GM21423 (cell line): ENCODE results near the gene NSMCE4A.
A peak's percentile ranks its signal among the peaks of the same experiment; 100 is the strongest.
"Not testable (repeated sequence)": the region's sequence is repeated elsewhere in the genome, so short reads cannot be mapped to it uniquely, and the experiment has no call there.

Experiments
- ATAC-seq: cut with Tn5 transposase; IDR thresholded peaks from one replicate; pipeline ENCODE4 v1.9.1; 2021; ENCODE audit warnings: mild to moderate bottlenecking, moderate library complexity; ENCODE audit not compliant: unreplicated experiment

The NSMCE4A gene

DNA sequence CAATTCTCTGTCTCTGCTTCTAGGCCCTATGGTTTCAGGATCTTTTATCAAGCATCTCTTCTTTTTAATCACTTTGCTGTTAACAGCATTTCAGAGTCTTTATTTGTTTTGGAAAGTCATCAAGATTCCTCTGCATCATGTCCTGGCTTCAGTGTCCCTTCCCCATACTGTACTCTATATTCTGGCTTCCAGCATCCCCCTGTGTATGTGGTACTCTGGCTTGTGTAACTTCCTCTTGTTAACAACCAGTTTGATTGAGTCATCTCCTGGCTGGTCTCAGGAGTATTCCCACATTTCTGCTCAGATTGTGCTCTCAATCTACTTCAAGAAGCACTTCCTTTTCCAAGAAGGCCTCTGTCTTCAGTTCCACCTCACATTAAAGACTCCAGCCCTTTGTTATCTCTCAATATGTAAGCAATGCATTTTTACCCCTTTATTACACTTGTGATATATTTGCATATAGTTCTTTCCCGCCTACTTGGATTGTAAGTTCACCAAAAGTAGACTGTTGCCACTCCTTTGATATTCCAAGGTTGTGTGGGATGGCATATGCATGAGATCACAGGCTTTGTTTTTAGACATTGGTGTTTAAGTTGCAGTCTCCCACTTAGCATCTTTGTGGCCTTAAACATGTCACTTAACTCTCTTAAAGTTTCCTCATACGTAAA is 32.1 kb downstream of the NSMCE4A start:
- ATAC-seq: no peak

DNA sequence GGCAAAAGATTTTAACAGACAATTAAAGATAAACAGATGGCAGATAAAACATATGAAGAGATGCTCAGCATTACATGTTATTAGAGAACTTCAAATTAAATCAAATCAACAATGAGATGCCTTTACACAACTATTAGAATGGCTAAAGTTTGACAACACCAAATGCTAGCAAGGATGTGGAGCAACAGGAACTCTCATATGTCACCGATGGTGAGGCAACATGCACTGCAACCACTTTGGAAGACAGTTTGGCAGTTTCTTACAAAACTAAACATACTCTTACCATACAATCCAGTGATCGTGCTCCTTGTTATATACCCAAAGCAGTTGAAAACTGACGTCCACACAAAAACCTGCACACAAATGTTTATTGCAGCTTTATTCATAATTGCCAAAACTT is 33.5 kb downstream of the NSMCE4A start:
- no peak for ATAC-seq

DNA sequence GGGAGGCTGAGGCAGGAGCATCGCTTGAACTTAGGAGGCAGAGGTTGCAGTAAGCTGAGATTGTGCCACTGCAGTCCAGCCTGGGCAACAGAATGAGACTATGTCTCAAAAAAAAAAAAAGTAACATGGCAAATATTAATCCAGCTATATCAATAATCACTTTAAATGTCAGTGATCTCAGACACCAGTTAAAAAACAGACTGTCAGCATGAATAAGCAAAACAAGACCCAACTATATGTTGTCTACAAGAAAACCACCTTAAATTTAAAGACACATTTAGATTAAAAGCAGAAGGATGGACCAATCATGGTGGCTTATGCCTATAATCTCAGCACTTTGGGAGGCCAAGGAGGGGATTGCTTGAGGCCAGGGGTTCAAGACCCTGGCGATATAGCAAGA is 38.7 kb downstream of the NSMCE4A start:
- ATAC-seq: no peak

DNA sequence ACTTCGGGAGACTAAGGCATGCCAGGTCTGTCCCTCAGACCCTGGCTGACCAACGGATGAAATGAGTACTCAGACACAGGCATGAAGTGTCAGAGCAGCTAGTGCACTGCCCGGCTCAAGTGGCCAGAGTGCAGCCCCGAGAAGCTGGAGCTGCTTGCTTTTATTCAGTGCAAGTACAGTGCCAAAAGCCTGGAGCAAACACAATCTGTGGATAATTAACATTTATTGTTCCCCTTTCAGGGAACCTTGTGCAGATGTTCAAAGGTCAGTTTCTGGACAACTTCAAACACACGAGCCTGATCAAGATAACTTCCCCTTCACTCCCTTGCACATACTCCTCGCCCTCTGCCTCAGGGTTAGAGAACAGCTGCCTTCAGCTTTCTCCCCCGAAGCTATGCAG is 39.3 kb downstream of the NSMCE4A start:
- ATAC-seq: no peak

DNA sequence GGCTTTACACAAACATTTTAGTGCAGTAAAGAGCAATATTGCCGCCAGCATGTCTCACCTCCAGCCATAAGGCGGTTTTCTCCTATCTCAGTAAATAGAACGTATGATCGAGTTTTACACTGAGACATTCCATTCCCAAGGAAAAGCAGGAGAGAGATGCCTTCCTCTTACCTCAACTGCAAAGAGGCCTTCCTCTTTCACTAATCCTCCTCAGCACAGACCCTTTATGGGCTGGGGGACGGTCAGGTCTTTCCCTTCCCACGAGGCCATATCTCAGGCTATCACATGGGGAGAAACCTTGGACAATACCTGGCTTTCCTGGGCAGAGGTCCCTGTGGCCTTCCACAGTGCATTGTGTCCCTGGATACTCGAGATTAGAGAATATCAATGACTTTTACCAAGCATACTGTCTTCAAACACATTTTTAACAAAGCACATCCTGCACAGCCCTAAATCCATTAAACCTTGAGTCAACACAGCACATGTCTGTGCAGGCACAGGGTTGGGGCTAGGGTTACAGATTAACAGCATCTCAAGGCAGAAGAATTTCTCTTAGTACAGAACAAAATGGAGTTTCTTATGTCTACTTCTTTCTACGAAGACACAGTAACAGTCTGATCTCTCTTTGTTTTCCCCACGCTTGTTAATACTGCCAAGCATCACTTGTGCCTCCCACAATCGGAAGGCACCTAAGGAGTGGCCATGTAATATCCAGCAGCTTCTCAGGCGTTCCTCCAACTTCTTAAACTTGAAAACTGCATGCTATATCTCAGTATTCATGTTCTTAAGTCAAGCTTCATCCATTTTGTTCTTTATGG is 44.5 kb downstream of the NSMCE4A start:
- ATAC-seq: not testable (repeated sequence)

DNA sequence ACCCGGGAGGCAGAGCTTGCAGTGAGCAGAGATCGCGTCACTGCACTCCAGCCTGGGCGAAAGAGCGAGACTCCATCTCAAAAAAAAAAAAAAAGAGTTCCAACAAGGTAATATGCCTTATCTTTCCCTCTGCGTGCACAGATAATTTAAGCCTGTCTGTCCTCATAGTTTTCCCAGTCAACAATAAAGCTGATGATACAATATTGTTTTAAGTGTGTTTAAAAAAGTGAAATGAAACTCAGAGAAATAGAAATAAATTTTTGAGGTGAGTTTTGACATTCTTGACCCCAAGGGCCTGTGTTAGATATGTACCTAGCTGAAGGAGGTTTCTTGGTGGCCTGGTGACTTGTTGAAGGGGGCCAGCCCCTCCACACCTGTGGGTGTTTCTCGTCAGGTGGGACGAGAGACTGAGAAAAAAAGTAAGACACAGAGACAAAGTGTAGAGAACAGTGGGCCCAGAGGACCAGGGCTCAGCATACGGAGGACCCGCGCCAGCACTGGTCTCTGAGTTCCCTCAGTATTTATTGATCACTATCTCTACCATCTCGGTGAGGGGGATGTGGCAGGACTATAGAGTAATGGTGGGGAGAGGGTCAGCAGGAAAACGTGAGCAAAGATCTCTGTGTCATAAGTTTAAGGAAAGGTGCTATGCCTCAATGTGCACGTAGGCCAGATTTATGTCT is 45.3 kb downstream of the NSMCE4A start:
- ATAC-seq: not testable (repeated sequence)

DNA sequence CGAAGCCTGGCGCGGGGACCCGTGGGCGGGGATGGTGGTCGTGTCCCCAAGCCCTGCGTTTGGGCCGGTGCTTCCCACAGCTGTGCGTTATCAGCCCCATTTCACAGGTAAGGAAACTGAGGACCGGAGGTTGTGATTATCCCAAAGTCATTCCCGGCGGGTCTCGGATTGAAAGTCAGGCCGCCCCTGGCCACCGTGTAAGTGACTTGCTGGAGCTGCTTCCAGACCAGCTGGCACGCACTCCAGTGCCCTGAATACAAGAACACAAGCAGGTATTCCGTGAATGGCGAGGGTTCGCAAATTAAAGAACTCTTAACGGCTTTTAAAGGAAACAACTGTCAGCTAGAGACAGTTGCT is 46.5 kb downstream of the NSMCE4A start:
- ATAC-seq: peak; percentile 8

DNA sequence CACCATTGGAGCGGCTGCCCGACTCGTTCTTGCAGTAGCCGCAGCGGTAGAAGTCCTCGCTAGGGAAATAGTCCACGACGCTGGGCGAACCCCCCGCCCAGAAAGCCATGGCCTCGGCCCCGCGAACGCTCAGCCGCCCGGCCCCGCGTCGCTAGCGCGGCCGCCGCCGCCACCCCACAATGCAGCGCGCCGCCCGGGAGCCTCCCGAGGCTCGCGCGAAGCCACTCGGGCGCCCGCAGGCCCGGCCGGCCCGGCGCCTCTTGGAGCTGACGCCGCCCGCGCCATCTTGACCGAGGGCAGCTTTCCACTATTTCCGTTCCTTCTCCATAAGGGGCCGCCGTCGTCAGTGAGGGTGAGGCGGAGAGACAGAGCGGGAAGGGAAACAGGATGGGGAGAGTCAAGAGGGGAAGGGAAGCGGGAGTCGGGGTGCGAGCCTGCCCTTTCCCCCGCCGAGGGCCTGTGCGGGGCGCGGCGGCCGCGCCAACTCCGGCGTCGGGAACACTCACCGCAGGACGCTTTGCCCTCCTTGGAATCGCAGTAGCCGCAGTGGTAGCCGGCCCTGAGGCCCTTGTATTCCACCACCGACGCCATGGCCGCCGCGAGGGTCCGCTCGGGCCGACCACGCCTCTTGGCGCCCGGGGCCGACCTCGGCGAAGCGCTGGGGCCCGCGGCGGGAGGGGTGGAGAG is 47.0 kb downstream of the NSMCE4A start, which contains the start of gene ATE1:
Gene ATE1 (minus strand): TSS at position 191 of the 687 bp plus-strand sequence. CDS start 82 bp downstream, at position 109.
- ATAC-seq: peak; percentile 83

DNA sequence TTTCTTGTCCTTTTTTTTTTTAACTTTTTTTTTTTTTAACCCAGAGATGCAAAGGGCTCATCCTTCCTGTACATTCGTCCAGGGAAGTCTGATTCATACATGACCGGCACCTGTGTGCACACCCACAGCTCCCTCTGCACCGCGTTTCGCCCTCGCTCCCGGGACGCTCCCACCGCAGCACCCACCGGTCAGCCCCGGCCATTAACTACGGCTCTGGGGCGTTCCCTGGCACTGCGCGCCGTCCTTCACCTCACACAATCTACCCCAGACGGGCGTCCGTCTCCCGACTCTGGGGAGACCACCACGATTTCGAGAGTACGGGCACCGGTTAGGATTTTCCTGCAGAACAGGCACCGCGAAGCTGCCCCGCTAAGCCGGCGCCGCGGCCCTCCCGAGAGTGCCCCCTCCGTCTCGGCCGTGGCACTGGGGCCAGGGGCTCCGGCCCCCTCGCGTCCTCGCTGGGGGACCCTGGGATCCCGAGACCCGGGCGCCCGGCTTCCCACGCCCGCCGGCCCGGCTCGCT is 47.6 kb downstream of the NSMCE4A start:
- ATAC-seq: peak; percentile 39

DNA sequence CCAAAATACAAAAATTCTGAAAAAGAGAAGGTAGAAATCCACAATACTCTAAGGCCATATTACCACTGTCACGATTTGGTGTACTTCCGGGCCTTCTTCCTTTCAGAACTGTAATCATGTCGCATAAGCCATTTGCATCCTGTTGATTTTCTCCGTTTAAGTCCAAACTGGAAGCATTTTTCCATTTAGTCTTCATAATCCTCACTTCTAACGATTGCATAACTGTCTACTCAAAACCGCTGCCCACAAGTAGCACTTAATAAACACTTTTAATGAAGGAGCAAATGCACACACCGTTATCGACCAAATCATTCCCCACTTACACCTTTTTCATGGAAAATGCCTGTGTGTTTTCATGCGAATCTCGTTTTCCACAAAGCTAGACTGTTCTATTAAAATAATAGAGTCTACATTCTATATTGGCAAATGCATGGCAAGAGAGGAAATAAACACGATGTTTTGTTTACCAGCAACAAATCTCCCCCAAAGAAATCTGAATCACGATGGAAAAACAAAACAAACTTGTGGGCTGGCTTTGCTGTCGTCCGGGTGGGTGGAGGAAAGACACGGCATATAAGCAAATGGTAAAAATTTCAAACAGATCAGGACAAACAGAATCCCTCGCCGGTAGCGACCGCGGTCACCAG is 48.2 kb downstream of the NSMCE4A start:
- ATAC-seq: peak; percentile 7

DNA sequence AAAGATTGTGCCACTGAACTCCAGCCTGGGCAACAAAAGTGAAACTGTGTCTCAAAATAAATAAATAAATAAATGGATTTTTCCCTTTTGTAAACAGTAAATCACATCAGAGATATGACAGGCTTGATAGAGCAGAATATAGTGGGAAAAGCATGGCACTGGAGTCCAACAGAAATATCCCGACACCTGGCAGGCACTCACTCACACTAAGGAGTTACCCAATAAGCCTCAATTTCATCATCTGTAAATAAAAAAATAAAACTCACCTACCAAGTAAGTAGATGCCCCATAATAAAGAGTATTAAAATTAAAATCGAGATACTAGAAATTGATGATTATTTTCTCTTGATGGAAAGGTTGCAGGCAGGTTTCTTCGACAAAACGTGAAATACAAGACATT is 48.9 kb downstream of the NSMCE4A start:
- ATAC-seq: no peak

DNA sequence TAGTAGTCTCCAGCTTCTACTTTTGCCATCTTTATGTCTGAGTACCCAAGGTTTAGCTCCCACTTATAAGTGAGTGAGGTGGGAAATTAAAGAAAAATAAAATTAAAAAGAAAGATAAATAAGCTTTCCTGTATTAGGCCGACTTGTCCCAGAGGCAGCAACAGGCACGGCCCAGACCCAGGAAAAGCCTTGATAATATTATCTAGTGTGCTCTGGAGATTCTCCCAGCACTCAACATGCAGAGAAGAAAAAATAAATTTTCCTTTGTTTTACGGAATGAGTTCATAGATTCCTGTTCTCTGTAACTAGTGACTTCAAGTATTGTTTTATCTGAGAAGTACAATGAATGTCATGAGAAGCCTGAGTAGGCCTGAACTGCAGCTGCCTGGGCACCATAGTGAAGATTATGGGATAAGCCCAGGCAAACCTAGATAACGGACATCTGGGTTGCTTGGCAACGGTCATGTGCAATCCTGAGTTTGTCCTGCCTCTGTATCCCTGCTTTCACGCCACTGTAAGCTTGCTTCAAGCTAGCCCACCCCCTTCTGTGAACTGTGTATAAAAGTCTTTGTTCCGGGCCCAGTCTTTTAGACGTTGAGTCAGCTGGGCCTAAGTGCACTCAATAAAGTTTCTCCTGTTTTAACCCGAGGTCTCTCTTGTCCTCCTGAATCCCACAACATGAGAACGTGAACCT is 53.6 kb downstream of the NSMCE4A start:
- no peak for ATAC-seq

DNA sequence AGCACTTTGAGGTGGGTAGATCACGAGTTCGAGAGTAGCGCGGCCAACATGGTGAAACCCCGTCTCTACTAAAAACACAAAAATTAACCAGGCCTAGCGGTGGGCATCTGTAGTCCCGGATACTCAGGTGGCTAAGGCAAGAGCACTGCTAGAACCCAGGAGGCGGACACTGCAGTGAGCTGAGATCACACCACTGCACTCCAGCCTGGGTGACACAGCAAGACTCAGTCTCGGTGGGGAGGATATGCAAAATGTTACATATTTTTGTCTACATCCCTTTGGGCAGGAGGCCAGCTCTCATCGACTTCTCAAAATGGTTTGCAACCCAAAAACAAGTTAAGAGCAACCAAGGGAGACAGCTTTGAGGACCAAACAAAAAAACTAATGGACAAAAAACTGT is 55.4 kb downstream of the NSMCE4A start:
- ATAC-seq: no peak

DNA sequence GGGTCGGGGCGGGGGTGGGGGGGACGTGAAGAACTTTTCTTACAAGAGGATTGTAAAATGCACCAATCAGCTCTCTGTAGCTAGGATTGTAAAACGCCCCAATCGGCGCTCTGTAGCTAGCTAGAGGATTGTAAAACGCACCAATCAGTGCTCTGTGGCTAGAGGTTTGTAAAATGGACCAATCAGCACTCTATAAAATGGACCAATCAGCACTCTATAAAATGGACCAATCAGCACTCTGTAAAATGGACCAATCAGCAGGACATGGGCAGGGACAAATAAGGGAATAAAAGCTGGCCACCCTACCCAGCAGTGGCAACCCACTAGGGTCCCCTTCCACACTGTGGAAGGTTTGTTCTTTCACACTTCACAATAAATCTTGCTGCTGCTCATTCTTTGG is 56.2 kb downstream of the NSMCE4A start:
- ATAC-seq: not testable (repeated sequence)

DNA sequence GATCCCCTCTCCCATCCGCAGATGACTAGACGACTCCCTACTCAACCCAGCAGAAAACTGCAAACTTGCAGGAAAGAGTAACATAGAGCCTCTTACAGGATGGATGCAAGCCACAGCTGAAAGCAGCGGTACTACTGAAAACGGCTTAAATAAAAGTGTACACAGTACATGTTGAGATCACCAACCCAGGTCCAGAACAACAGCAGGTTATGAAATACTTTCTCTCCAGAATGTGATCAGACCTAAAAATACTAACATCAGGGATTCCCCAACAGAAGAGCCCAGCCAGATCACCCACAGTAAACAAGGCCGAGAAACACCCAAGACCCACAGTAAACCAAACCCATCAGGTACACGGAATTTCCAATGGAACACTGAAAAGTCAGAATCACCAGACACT is 60.4 kb downstream of the NSMCE4A start:
- ATAC-seq: no peak

DNA sequence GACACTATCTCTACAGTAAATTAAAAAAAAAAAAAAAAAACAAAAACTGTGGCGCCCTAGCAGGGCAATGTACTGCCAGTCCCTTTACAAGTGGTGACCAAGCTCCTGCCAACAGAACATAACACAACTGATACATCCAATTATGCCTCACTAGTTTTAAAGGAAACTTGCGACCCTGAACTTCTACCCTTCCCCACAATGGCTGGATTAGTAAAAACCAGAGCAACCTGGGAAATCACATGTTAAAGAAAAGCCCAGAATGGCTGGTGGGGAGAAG is 63.7 kb downstream of the NSMCE4A start:
- ATAC-seq: no peak

DNA sequence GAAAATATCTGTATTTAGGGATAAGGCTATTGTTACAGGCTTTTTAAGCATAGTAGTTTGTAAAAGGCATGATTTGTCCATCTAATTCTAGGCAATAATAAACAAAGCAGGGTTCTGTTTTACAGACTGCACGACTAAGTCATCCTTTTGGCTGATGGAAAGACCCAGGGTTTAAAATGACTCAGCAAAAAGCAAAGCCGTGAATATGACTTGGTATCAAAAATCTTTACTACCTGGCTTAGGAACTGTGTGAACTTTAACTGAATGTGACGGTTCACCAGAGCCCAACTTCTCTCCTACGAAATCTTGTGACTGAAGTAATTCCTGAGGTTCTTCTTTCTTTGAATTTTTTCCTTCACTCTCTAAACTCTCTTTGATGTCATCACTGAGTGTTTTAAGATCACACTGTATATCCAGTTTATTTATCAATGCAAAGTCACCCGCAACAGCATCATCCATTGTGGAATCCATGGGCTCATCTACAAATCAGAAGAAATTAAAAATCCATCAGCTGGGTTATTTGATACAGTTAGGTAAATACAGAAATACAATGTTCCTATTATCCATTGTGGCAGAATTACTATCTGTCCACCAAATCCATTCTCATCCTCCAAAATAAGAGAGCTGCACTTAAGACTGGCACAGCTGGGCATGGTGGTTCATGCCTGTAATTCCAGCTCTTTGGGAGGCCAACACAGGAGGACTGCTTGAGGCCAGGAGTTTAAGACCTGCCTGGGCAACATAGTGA is 64.2 kb downstream of the NSMCE4A start:
- ATAC-seq: no peak
